H9 (cell line): ENCODE measurements around the gene IGFLR1. TPM values are rescaled to one million over a fixed set of nuclear protein-coding genes. Genes with fewer than 3 reads are reported as not detected.

Experiments
- DNase-seq: peaks from one replicate; pipeline ENCODE4 v3.0.0-alpha.2; 2017
- H2AFZ ChIP-seq: one replicate; pipeline ENCODE4 v1.6.1; 2013; ENCODE audit warnings: mild to moderate bottlenecking, low read length, control low read depth, moderate library complexity
- H2AK5ac ChIP-seq: 2 replicates; pipeline ENCODE4 v1.6.1; 2013; ENCODE audit warnings: low read length, control low read depth, mixed read lengths; ENCODE audit not compliant: insufficient read length
- H2BK120ac ChIP-seq: one replicate; pipeline ENCODE4 v1.6.1; 2013; ENCODE audit warnings: low read depth, mild to moderate bottlenecking, low read length, control low read depth, inconsistent platforms; ENCODE audit not compliant: poor library complexity, severe bottlenecking
- H2BK12ac ChIP-seq: 2 replicates; pipeline ENCODE4 v1.6.1; 2013; ENCODE audit warnings: low read length, control low read depth, mixed read lengths, low read depth; ENCODE audit not compliant: insufficient read length
- H2BK15ac ChIP-seq: 2 replicates; pipeline ENCODE4 v1.6.1; 2013; ENCODE audit warnings: low read depth, low read length, control low read depth
- H2BK20ac ChIP-seq: one replicate; pipeline ENCODE4 v1.6.1; 2013; ENCODE audit warnings: low read depth, mild to moderate bottlenecking, low read length, control low read depth, inconsistent platforms; ENCODE audit not compliant: poor library complexity, severe bottlenecking
- H2BK5ac ChIP-seq: 2 replicates; pipeline ENCODE4 v1.6.1; 2013; ENCODE audit warnings: low read length, control low read depth, mixed read lengths; ENCODE audit not compliant: insufficient read length
- H3K14ac ChIP-seq: 2 replicates; pipeline ENCODE4 v1.6.1; 2013; ENCODE audit warnings: low read length, control low read depth; ENCODE audit not compliant: insufficient read depth
- H3K18ac ChIP-seq: 2 replicates; pipeline ENCODE4 v1.6.1; 2013; ENCODE audit warnings: low read depth, mild to moderate bottlenecking, mixed read lengths, low read length, control low read depth; ENCODE audit not compliant: insufficient read length
- H3K23ac ChIP-seq: 2 replicates; pipeline ENCODE4 v1.6.1; 2013; ENCODE audit warnings: low read length, control low read depth, mixed read lengths, low read depth; ENCODE audit not compliant: insufficient read length
- H3K23me2 ChIP-seq: 2 replicates; pipeline ENCODE4 v1.6.1; 2013; ENCODE audit warnings: low read depth, mild to moderate bottlenecking, mixed read lengths, low read length, control low read depth; ENCODE audit not compliant: insufficient read length, poor library complexity, severe bottlenecking
- H3K27ac ChIP-seq: 2 replicates; pipeline ENCODE4 v1.5.1; 2013; ENCODE audit warnings: low read length, control low read depth, mixed read lengths, low read depth; ENCODE audit not compliant: insufficient read length
- H3K27me3 ChIP-seq: 2 replicates; pipeline ENCODE4 v1.6.1; 2013; ENCODE audit warnings: low read length, control low read depth, inconsistent platforms; ENCODE audit not compliant: insufficient read depth
- H3K4ac ChIP-seq: 2 replicates; pipeline ENCODE4 v1.6.1; 2013; ENCODE audit warnings: low read depth, mild to moderate bottlenecking, control low read depth, inconsistent platforms, low read length, moderate library complexity
- H3K4me1 ChIP-seq: 2 replicates; pipeline ENCODE4 v1.6.1; 2013; ENCODE audit warnings: low read length, control low read depth, inconsistent platforms; ENCODE audit not compliant: insufficient read depth
- H3K4me2 ChIP-seq: 2 replicates; pipeline ENCODE4 v1.6.1; 2013; ENCODE audit warnings: low read length, control low read depth, mixed read lengths; ENCODE audit not compliant: insufficient read length, insufficient read depth
- H3K56ac ChIP-seq: 2 replicates; pipeline ENCODE4 v1.6.1; 2013; ENCODE audit warnings: low read depth, mild to moderate bottlenecking, mixed read lengths, low read length, control low read depth; ENCODE audit not compliant: insufficient read length
- H3K79me1 ChIP-seq: 2 replicates; pipeline ENCODE4 v1.6.1; 2013; ENCODE audit warnings: low read depth, mild to moderate bottlenecking, moderate library complexity, low read length, control low read depth, inconsistent platforms; ENCODE audit not compliant: insufficient read depth, poor library complexity, severe bottlenecking
- H3K79me2 ChIP-seq: 2 replicates; pipeline ENCODE4 v1.6.1; 2013; ENCODE audit warnings: low read length, control low read depth, inconsistent platforms; ENCODE audit not compliant: insufficient read depth
- H3K9ac ChIP-seq: 2 replicates; pipeline ENCODE4 v1.6.1; 2013; ENCODE audit warnings: low read length, control low read depth, mixed read lengths; ENCODE audit not compliant: insufficient read length; ENCODE audit errors: extremely low read depth
- H3K9me3 ChIP-seq: one replicate; pipeline ENCODE4 v1.6.1; 2013; ENCODE audit warnings: low read depth, low read length, inconsistent platforms; ENCODE audit not compliant: control insufficient read depth
- H3T11ph ChIP-seq: one replicate; pipeline ENCODE4 v1.6.1; 2013; ENCODE audit warnings: mild to moderate bottlenecking, low read length, control low read depth, inconsistent platforms
- H4K20me1 ChIP-seq: one replicate; pipeline ENCODE4 v1.6.1; 2013; ENCODE audit not compliant: control insufficient read depth, insufficient read length, insufficient read depth
- H4K5ac ChIP-seq: 2 replicates; pipeline ENCODE4 v1.6.1; 2013; ENCODE audit warnings: low read depth, mild to moderate bottlenecking, mixed read lengths, low read length, control low read depth; ENCODE audit not compliant: insufficient read length
- H4K8ac ChIP-seq: replicated peaks from 2 replicates; pipeline ENCODE4 v1.6.1; 2013; ENCODE audit warnings: low read length, control low read depth, mixed read lengths, low read depth; ENCODE audit not compliant: insufficient read length
- H4K91ac ChIP-seq: 2 replicates; pipeline ENCODE4 v1.6.1; 2013; ENCODE audit warnings: low read depth, mild to moderate bottlenecking, moderate library complexity, mixed read lengths, low read length, control low read depth; ENCODE audit not compliant: insufficient read length
- H3K27ac Mint-ChIP-seq, 3 experiments: 2 replicates in 2 of 3; 3 replicates in 1 of 3; pipeline ENCODE4 v1.8.0; 2020 to 2021; ENCODE audit warnings: mixed read lengths in 3 of 3, mild to moderate bottlenecking in 1 of 3, moderate library complexity in 1 of 3
- H3K27me3 Mint-ChIP-seq: 2 replicates; pipeline ENCODE4 v1.8.0; 2021; ENCODE audit warnings: low read depth, mild to moderate bottlenecking, moderate library complexity, mixed read lengths
- H3K36me3 Mint-ChIP-seq, 3 experiments: 2 replicates in 2 of 3; 3 replicates in 1 of 3; pipeline ENCODE4 v1.8.0; 2020 to 2021; ENCODE audit warnings: low read depth in 3 of 3, mixed read lengths in 3 of 3; ENCODE audit not compliant: insufficient read depth in 1 of 3
- H3K4me1 Mint-ChIP-seq, 2 experiments: 2 replicates each; pipeline ENCODE4 v1.8.0; 2020; ENCODE audit warnings: mixed read lengths in 2 of 2
- H3K4me3 Mint-ChIP-seq, 2 experiments: 2 replicates in 1 of 2; 3 replicates in 1 of 2; pipeline ENCODE4 v1.8.0; 2020 to 2021; ENCODE audit warnings: mild to moderate bottlenecking in 2 of 2, mixed read lengths in 2 of 2, moderate library complexity in 1 of 2
- H3K9me3 Mint-ChIP-seq, 2 experiments: 2 replicates in 1 of 2; 3 replicates in 1 of 2; pipeline ENCODE4 v1.8.0; 2020; ENCODE audit warnings: mild to moderate bottlenecking in 2 of 2, mixed read lengths in 2 of 2, moderate library complexity in 1 of 2
- CTCF ChIP-seq: fragments of 200-600 bp; sonication (generic); conservative IDR thresholded peaks from 3 replicates; pipeline ENCODE4 v1.8.0; 2021; ENCODE audit warnings: antibody characterized with exemption, mild to moderate bottlenecking
- WGBS: extraction: QIAGEN DNeasy Blood & Tissue Kit; methylation state at CpG from one replicate; pipeline ENCODE4 v1.1.7; 2013; ENCODE audit warnings: missing lambda C conversion rate, low lambda C conversion rate, mixed read lengths; ENCODE audit not compliant: insufficient read length; ENCODE audit errors: extremely low coverage; 5-methylcytosine and 5-hydroxymethylcytosine counted together
- total RNA-seq: library from RNA; stranded (reverse); gene quantifications from 2 replicates; pipeline ENCODE4 v1.2.1, GENCODE V29; 2021

The IGFLR1 gene
- total RNA-seq, 1 experiment from 2014 or later, result 2.9 TPM

DNA sequence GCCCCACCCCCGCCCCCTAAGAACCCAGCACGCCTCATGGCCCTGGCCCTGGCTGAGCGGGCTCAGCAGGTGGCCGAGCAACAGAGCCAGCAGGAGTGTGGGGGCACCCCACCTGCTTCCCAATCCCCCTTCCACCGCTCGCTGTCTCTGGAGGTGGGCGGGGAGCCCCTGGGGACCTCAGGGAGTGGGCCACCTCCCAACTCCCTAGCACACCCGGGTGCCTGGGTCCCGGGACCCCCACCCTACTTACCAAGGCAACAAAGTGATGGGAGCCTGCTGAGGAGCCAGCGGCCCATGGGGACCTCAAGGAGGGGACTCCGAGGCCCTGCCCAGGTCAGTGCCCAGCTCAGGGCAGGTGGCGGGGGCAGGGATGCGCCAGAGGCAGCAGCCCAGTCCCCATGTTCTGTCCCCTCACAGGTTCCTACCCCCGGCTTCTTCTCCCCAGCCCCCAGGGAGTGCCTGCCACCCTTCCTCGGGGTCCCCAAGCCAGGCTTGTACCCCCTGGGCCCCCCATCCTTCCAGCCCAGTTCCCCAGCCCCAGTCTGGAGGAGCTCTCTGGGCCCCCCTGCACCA is 45.1 kb upstream of the IGFLR1 start:
- Histone ChIP-seq H3K4ac (no peak overlapping the region), H4K5ac (no peak overlapping the region), H3K18ac (no peak overlapping the region), H2BK5ac (no peak overlapping the region), H3T11ph (no peak overlapping the region), H3K14ac (no peak overlapping the region), H4K91ac (no peak overlapping the region), H2BK120ac (no peak overlapping the region), H2BK12ac (no peak overlapping the region), H2AK5ac (no peak overlapping the region), H2BK15ac (no peak overlapping the region), H3K9me3 (no peaks in the 10 kb centered on the region), H3K56ac (no peak overlapping the region), H3K23me2 (peaks cover 7% of the 10 kb centered on the region), H3K23ac (no peak overlapping the region), H3K27ac (no peak overlapping the region), H3K79me1 (no peaks in the 10 kb centered on the region), H2BK20ac (no peak overlapping the region), H2AFZ (no peak overlapping the region), H3K27me3 (no peaks in the 10 kb centered on the region), H3K9ac (no peak overlapping the region), H3K4me1 (no peaks in the 10 kb centered on the region), H4K20me1 (peaks cover 3% of the 10 kb centered on the region), H4K8ac (no peak overlapping the region), H3K4me2 (no peak overlapping the region), H3K79me2 (no peaks in the 10 kb centered on the region)
- Mint-ChIP-seq H3K4me3 (no peak overlapping the region), H3K4me1 (peaks cover 17 to 30% of the 10 kb centered on the region in 2 experiments), H3K27me3 (no peaks in the 10 kb centered on the region), H3K27ac (no peak overlapping the region), H3K36me3 (peaks cover 0 to 5% (median 0%) of the 10 kb centered on the region in 3 experiments; a peak in 2 of 7 replicates), H3K9me3 (no peaks in the 10 kb centered on the region; a peak in 1 of 5 replicates)
- DNase-seq, result no peak
- WGBS, result no CpG with 5 or more reads among the region's 15 CpGs
- no peak for TF ChIP-seq CTCF
